MM.1S (cell line): ENCODE data around the gene OR56A1.

Experiments
- DNase-seq: peaks from one replicate; pipeline ENCODE4 v3.0.0-alpha.2; 2015
- H2AFZ ChIP-seq: fragments of 300-600 bp; sonication (generic); 2 replicates; pipeline ENCODE4 v1.6.0; 2016; ENCODE audit warnings: antibody characterized with exemption, low read length
- H3F3A ChIP-seq: fragments of 300-600 bp; sonication (generic); 2 replicates; pipeline ENCODE4 v1.6.1; 2016; ENCODE audit warnings: mild to moderate bottlenecking, antibody characterized with exemption, low read length, moderate library complexity, mixed read lengths; ENCODE audit not compliant: insufficient read depth
- H3K27ac ChIP-seq: fragments of 300-600 bp; sonication (generic); 2 replicates; pipeline ENCODE4 v1.5.1; 2016; ENCODE audit warnings: mild to moderate bottlenecking, low read length
- H3K27me3 ChIP-seq: fragments of 300-600 bp; sonication (generic); replicated peaks from 2 replicates; pipeline ENCODE4 v1.6.0; 2016; ENCODE audit warnings: low read length; ENCODE audit not compliant: insufficient read depth
- H3K36me3 ChIP-seq: fragments of 300-600 bp; sonication (generic); replicated peaks from 2 replicates; pipeline ENCODE4 v1.6.1; 2016; ENCODE audit warnings: mild to moderate bottlenecking, low read length, mixed read lengths; ENCODE audit not compliant: insufficient read depth
- H3K4me1 ChIP-seq: fragments of 300-600 bp; sonication (generic); 2 replicates; pipeline ENCODE4 v1.6.1; 2016; ENCODE audit warnings: low read length, mixed read lengths
- H3K4me2 ChIP-seq: fragments of 300-600 bp; sonication (generic); 2 replicates; pipeline ENCODE4 v1.6.0; 2016; ENCODE audit warnings: low read depth, low read length
- H3K4me3 ChIP-seq: fragments of 300-600 bp; sonication (generic); 2 replicates; pipeline ENCODE4 v1.5.1; 2016; ENCODE audit warnings: low read length, mixed read lengths
- H3K79me2 ChIP-seq: fragments of 300-600 bp; sonication (generic); 2 replicates; pipeline ENCODE4 v1.6.1; 2016; ENCODE audit warnings: mixed run types, low read length, mixed read lengths
- H3K9ac ChIP-seq: fragments of 300-600 bp; sonication (generic); 2 replicates; pipeline ENCODE4 v1.6.1; 2016; ENCODE audit warnings: low read length, mixed read lengths
- H3K9me2 ChIP-seq: fragments of 300-600 bp; sonication (generic); replicated peaks from 2 replicates; pipeline ENCODE4 v1.6.1; 2016; ENCODE audit warnings: mild to moderate bottlenecking, low read length, mixed read lengths; ENCODE audit not compliant: insufficient read depth
- H3K9me3 ChIP-seq: fragments of 300-600 bp; sonication (generic); replicated peaks from 2 replicates; pipeline ENCODE4 v1.6.1; 2016; ENCODE audit warnings: mild to moderate bottlenecking, low read length, mixed read lengths; ENCODE audit not compliant: insufficient read depth
- H4K20me1 ChIP-seq: fragments of 300-600 bp; sonication (generic); 2 replicates; pipeline ENCODE4 v1.6.1; 2016; ENCODE audit warnings: mild to moderate bottlenecking, low read length, moderate library complexity, mixed read lengths; ENCODE audit not compliant: insufficient read depth
- CTCF ChIP-seq: fragments of 300-600 bp; sonication (generic); IDR thresholded peaks from 2 replicates; pipeline ENCODE4 v1.5.1; 2016; ENCODE audit warnings: antibody characterized with exemption, low read length, mixed read lengths
- EZH2 ChIP-seq: fragments of 300-600 bp; sonication (generic); optimal IDR thresholded peaks from 2 replicates; pipeline ENCODE3; 2017; ENCODE audit warnings: low read depth, mild to moderate bottlenecking, antibody characterized with exemption, low read length, mixed read lengths
- EZH2phosphoT487 ChIP-seq: fragments of 300-600 bp; sonication (generic); IDR thresholded peaks from 2 replicates; pipeline ENCODE4 v1.6.1; 2018; ENCODE audit warnings: antibody characterized with exemption, low read length

OR56A1 gene

GRCh38 chr11:5983443-5983842 lies 47.1 kb downstream of the OR56A1 start:
- no peak for DNase-seq
- TF ChIP-seq EZH2phosphoT487, result no peak
- TF ChIP-seq EZH2, result no peak
- no peak for TF ChIP-seq CTCF
- H3K27ac ChIP-seq, result no peak overlapping the region
- no peak overlapping the region for H3K4me2 ChIP-seq
- H3K36me3 ChIP-seq, result no peaks in the 10 kb centered on the region
- no peaks in the 10 kb centered on the region for H4K20me1 ChIP-seq
- H3K9me2 ChIP-seq, result no peaks in the 10 kb centered on the region
- H3K27me3 ChIP-seq, result no peaks in the 10 kb centered on the region
- no peaks in the 10 kb centered on the region for H3K9me3 ChIP-seq
- H2AFZ ChIP-seq, result no peak overlapping the region
- no peaks in the 10 kb centered on the region for H3F3A ChIP-seq
- no peak overlapping the region for H3K9ac ChIP-seq
- no peaks in the 10 kb centered on the region for H3K79me2 ChIP-seq
- H3K4me3 ChIP-seq, result no peak overlapping the region
- H3K4me1 ChIP-seq, result no peaks in the 10 kb centered on the region

GRCh38 chr11:5973530-5973929 lies 57.0 kb downstream of the OR56A1 start:
- Histone ChIP-seq H3K36me3 (no peaks in the 10 kb centered on the region), H3K9me3 (no peaks in the 10 kb centered on the region), H3K79me2 (no peaks in the 10 kb centered on the region), H2AFZ (no peak overlapping the region), H3K9me2 (no peaks in the 10 kb centered on the region), H4K20me1 (no peaks in the 10 kb centered on the region), H3K27ac (no peak overlapping the region), H3K4me3 (no peak overlapping the region), H3K4me1 (no peaks in the 10 kb centered on the region), H3F3A (no peaks in the 10 kb centered on the region), H3K9ac (no peak overlapping the region), H3K27me3 (no peaks in the 10 kb centered on the region), H3K4me2 (no peak overlapping the region)
- no peak for DNase-seq
- TF ChIP-seq EZH2 (no peak), EZH2phosphoT487 (no peak), CTCF (no peak)
